Measurements from ENCODE around the gene PHLDB1. TPM values are rescaled to one million over a fixed set of nuclear protein-coding genes. Genes with fewer than 3 reads are reported as not detected.
"Not testable (repeated sequence)": the region's sequence is repeated elsewhere in the genome, so short reads cannot be mapped to it uniquely, and the experiment has no call there.

The PHLDB1 gene
- polyA plus RNA-seq, 1 experiment = 83.0 TPM

GRCh38 chr11:118671254-118671653 lies 63.8 kb downstream of the PHLDB1 start:
- CTCF ChIA-PET = interaction anchor here (0.8 to 3.1 kb wide), 2 partner anchors 18 to 259 kb away, joined by 3 to 9 read pairs; no protein-coding TSS in a partner anchor
- peaks cover 8% of the 10 kb centered on the region for H3K27me3 ChIP-seq (ENCODE audit: control insufficient read depth, insufficient read depth, low read length)
- no peak overlapping the region for H3K27ac ChIP-seq (ENCODE audit: low read depth, low read length)
- TF ChIP-seq, protein P1, sequence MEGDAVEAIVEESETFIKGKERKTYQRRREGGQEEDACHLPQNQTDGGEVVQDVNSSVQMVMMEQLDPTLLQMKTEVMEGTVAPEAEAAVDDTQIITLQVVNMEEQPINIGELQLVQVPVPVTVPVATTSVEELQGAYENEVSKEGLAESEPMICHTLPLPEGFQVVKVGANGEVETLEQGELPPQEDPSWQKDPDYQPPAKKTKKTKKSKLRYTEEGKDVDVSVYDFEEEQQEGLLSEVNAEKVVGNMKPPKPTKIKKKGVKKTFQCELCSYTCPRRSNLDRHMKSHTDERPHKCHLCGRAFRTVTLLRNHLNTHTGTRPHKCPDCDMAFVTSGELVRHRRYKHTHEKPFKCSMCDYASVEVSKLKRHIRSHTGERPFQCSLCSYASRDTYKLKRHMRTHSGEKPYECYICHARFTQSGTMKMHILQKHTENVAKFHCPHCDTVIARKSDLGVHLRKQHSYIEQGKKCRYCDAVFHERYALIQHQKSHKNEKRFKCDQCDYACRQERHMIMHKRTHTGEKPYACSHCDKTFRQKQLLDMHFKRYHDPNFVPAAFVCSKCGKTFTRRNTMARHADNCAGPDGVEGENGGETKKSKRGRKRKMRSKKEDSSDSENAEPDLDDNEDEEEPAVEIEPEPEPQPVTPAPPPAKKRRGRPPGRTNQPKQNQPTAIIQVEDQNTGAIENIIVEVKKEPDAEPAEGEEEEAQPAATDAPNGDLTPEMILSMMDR (IDR thresholded peaks at IDR 0.05; ENCODE audit: low read depth, low read length) = no peak
- H3K9me3 ChIP-seq (ENCODE audit: control insufficient read depth, insufficient read depth, low read length) = 0 out of 2 replicates have a peak, but pooled peaks cover 3% of the 10 kb centered on the region
- no peak overlapping the region for H3K4me3 ChIP-seq (ENCODE audit: low read depth, low read length)
- POLR2A ChIA-PET = no interaction called here
- DNase-seq (ENCODE audit: low read depth, low spot score) = no peak

DNA sequence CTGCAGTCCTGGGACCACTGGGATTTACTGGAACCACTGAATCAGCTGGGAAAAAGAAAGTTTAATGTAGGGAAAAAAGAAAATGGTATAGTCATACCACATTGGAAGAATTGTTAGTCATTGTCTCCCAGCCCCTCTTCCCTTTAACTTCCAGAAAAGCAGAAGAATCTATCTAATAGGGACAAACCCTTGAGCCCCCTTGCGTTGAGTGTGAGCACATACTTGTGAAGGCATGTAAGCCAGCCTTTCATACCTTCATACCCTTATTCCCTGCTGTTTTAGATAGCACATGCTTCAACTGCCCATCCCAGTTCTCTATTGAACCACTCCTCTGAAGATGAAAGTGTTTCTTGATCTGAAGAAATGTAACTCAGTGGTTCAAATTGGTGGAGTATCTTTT lies 65.4 kb downstream of the PHLDB1 start:
- TF ChIP-seq, protein P1 (IDR thresholded peaks at IDR 0.05; ENCODE audit: low read depth, low read length) = 0 out of 2 replicates have a peak, but pooled peaks have one; percentile 18
- H3K27me3 ChIP-seq (ENCODE audit: control insufficient read depth, insufficient read depth, low read length) = peaks cover 8% of the 10 kb centered on the region
- ChIA-PET POLR2A (no interaction called here), CTCF (interaction anchor here (0.8 to 1.6 kb wide), 2 partner anchors 17 to 284 kb away, joined by 3 to 5 read pairs; no protein-coding TSS in a partner anchor)
- no peak for DNase-seq (ENCODE audit: low read depth, low spot score)
- no peak overlapping the region for H3K27ac ChIP-seq (ENCODE audit: low read depth, low read length)
- no peak overlapping the region for H3K4me3 ChIP-seq (ENCODE audit: low read depth, low read length)
- H3K9me3 ChIP-seq (ENCODE audit: control insufficient read depth, insufficient read depth, low read length) = 0 out of 2 replicates have a peak, but pooled peaks cover 3% of the 10 kb centered on the region

DNA sequence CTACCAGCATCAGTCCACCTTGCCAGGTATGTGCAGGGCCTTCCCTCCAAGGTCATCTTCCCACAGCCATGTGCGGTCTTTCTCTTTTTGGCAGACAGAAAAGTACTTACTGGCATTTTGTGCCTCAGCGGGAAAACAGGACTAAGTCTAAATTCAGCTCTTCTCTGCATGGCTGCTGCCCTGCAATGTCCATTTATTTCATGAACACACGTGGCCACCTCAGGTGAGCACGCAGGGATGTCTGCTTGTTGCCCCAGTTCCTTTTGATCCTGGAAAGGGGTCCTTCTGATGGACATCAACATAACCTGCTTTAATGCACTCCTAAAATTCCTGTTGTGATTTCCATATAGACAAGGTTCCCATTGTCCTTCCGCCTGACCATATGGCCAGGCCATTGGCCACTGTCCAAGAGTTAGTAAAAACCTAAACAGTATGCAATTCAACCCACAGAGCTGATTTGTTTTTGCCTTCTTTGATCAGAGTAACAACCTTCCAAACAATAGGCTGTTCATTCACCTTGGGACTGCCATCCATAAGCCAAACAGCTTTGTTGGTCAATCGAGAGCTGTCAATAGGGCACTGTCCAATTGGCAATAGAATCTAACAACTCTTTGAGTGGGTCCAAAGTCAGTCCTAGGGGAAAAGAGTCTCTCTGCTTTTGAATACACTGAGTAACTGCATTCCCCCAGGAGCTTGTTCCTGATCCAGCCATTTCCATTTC lies 66.1 kb downstream of the PHLDB1 start:
- POLR2A ChIA-PET = no interaction called here

DNA sequence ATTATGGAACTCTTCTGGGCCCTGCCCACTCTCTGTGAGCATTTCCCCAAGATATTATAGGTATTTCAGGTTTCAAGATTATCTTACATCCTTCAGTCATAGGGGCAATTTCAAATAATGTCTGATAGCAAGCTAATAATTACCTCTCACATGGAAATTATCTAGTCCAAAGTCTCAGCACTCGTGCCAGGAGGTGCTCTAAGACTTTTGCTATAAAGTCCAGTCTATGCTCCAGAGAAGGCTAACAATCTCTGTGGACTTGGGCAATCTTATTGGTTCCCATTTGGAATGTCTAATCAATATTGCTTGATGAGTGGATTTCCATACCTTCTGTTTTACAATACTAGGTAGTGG lies 66.6 kb downstream of the PHLDB1 start:
- ChIA-PET CTCF (interaction anchor here (1.6 kb wide), 1 partner anchor 16 kb away, joined by 5 read pairs; no protein-coding TSS in a partner anchor), POLR2A (no interaction called here)
- DNase-seq (ENCODE audit: low read depth, low spot score) = no peak
- H3K27me3 ChIP-seq (ENCODE audit: control insufficient read depth, insufficient read depth, low read length) = peaks cover 8% of the 10 kb centered on the region
- no peak overlapping the region for H3K4me3 ChIP-seq (ENCODE audit: low read depth, low read length)
- H3K27ac ChIP-seq (ENCODE audit: low read depth, low read length) = no peak overlapping the region
- H3K9me3 ChIP-seq (ENCODE audit: control insufficient read depth, insufficient read depth, low read length) = 0 out of 2 replicates have a peak, but pooled peaks cover 3% of the 10 kb centered on the region
- TF ChIP-seq, protein P1 (IDR thresholded peaks at IDR 0.05; ENCODE audit: low read depth, low read length) = no peak

More for the DNA sequence above, 66.1 kb downstream of the PHLDB1 start:
- CTCF ChIA-PET = interaction anchor here (0.8 to 1.6 kb wide), 2 partner anchors 16 to 284 kb away, joined by 3 to 5 read pairs; no protein-coding TSS in a partner anchor
- DNase-seq (ENCODE audit: low read depth, low spot score) = no peak
- H3K4me3 ChIP-seq (ENCODE audit: low read depth, low read length) = no peak overlapping the region
- H3K9me3 ChIP-seq (ENCODE audit: control insufficient read depth, insufficient read depth, low read length) = 0 out of 2 replicates have a peak, but pooled peaks cover 3% of the 10 kb centered on the region
- H3K27ac ChIP-seq (ENCODE audit: low read depth, low read length) = no peak overlapping the region
- H3K27me3 ChIP-seq (ENCODE audit: control insufficient read depth, insufficient read depth, low read length) = peaks cover 8% of the 10 kb centered on the region
- TF ChIP-seq, protein P1 (IDR thresholded peaks at IDR 0.05; ENCODE audit: low read depth, low read length) = no peak

DNA sequence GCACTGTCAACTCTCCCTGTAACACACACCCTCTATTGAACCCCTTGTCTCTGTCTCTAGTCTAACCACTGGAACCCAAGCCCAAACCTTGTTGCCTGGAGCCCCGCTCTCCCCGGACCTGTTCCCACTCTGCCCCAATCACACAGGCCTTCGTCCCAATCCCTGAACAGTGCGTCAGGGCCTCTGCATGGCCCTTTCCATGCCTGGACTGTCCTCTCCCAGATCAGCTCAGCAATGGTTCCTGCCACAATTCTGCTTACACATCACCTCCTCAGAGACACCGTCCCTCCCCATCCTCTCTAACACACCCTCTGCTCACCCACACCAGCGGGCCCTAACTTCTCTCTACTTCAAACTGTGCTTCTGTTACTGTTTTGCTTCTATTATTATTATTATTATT lies 70.6 kb downstream of the PHLDB1 start:
- DNase-seq (ENCODE audit: low read depth, low spot score) = no peak
- TF ChIP-seq, protein P1 (IDR thresholded peaks at IDR 0.05; ENCODE audit: low read depth, low read length) = no peak
- H3K9me3 ChIP-seq (ENCODE audit: control insufficient read depth, insufficient read depth, low read length) = 0 out of 2 replicates have a peak, but pooled peaks cover 3% of the 10 kb centered on the region
- CTCF ChIA-PET = interaction anchor here (2.5 kb wide), 1 partner anchor 12 kb away, joined by 13 read pairs; no protein-coding TSS in a partner anchor
- POLR2A ChIA-PET = no interaction called here
- peaks cover 9% of the 10 kb centered on the region for H3K27me3 ChIP-seq (ENCODE audit: control insufficient read depth, insufficient read depth, low read length)
- H3K4me3 ChIP-seq (ENCODE audit: low read depth, low read length) = no peak overlapping the region
- H3K27ac ChIP-seq (ENCODE audit: low read depth, low read length) = no peak overlapping the region

- ChIA-PET CTCF (interaction anchor here (1.0 kb wide), 1 partner anchor 10 kb away, joined by 5 read pairs; no protein-coding TSS in a partner anchor), POLR2A (interaction anchor here (0.8 kb wide), 1 partner anchor 27 kb away, joined by 3 read pairs; no protein-coding TSS in a partner anchor)
- not testable (repeated sequence) for H3K27me3 ChIP-seq (ENCODE audit: control insufficient read depth, insufficient read depth, low read length); DNase-seq (ENCODE audit: low read depth, low spot score); H3K4me3 ChIP-seq (ENCODE audit: low read depth, low read length); H3K27ac ChIP-seq (ENCODE audit: low read depth, low read length); H3K9me3 ChIP-seq (ENCODE audit: control insufficient read depth, insufficient read depth, low read length)
Measured at GRCh38 chr11:118678908-118679307, 71.5 kb downstream of the PHLDB1 start.

Measured in AG04450 (cell line).